Measurements from ENCODE around the gene KCTD20. TPM values are rescaled to one million over a fixed set of nuclear protein-coding genes. Genes with fewer than 3 reads are reported as not detected.

The KCTD20 gene
- total and polyA plus RNA-seq, 2 donors, result 19.5 to 49.9 TPM

Other genes starting within 250 kb of the KCTD20 start
- 5.4 TPM for gene BRPF3, start 246.3 kb upstream of the KCTD20 start, total RNA-seq
- gene BRPF3, start 246.3 kb upstream of the KCTD20 start, polyA plus RNA-seq, result 9.9 TPM
- gene PNPLA1, start 172.9 kb upstream of the KCTD20 start, total RNA-seq, result 0.09 TPM
- gene PNPLA1, start 172.9 kb upstream of the KCTD20 start, polyA plus RNA-seq, result 0.21 TPM
- 0.14 TPM for gene BNIP5, start 106.1 kb upstream of the KCTD20 start, total RNA-seq
- gene BNIP5, start 106.1 kb upstream of the KCTD20 start, polyA plus RNA-seq, result 0.23 TPM
- gene ETV7, start 55.3 kb upstream of the KCTD20 start, total RNA-seq, result 4.4 TPM
- 5.5 TPM for gene ETV7, start 55.3 kb upstream of the KCTD20 start, polyA plus RNA-seq
- 0.05 TPM for gene PXT1, start 146 bp upstream of the KCTD20 start, total RNA-seq
- gene PXT1, start 146 bp upstream of the KCTD20 start, polyA plus RNA-seq, result 0.05 TPM
- gene STK38, start 104.5 kb downstream of the KCTD20 start, total RNA-seq, result 20.0 TPM
- gene STK38, start 104.5 kb downstream of the KCTD20 start, polyA plus RNA-seq, result 50.0 TPM
- 454 TPM for gene SRSF3, start 151.4 kb downstream of the KCTD20 start, total RNA-seq
- 299 TPM for gene SRSF3, start 151.4 kb downstream of the KCTD20 start, polyA plus RNA-seq
- 13.1 TPM for gene CDKN1A, start 235.7 kb downstream of the KCTD20 start, total RNA-seq
- 81.2 TPM for gene CDKN1A, start 235.7 kb downstream of the KCTD20 start, polyA plus RNA-seq

All from thymus (tissue), 2 donors.